SK-N-DZ (cell line): ENCODE measurements around the gene FGGY.
"Not testable (repeated sequence)": the region's sequence is repeated elsewhere in the genome, so short reads cannot be mapped to it uniquely, and the experiment has no call there.

Experiments used
- DNase-seq: peaks from one replicate; pipeline ENCODE4 v3.0.0-alpha.2; 2015; ENCODE audit warnings: low spot score

Gene FGGY

GRCh38 chr1:59285691-59286090, 11.2 kb upstream of the FGGY start:
- DNase-seq = no peak

- DNase-seq = no peak
These were observed 8.8 kb upstream of the FGGY start for GRCh38 chr1:59288046-59288445.

GRCh38 chr1:59289570-59289969, 7.3 kb upstream of the FGGY start:
- no peak for DNase-seq

- peak; percentile 18 for DNase-seq
These were observed 6.5 kb upstream of the FGGY start for GRCh38 chr1:59290193-59290949.

GRCh38 chr1:59291561-59291960, 5.3 kb upstream of the FGGY start:
- DNase-seq = no peak

GRCh38 chr1:59292562-59292961, 4.3 kb upstream of the FGGY start:
- no peak for DNase-seq

- no peak for DNase-seq
These were observed 3.7 kb upstream of the FGGY start for GRCh38 chr1:59293206-59293605.

GRCh38 chr1:59293849-59294248, 3.0 kb upstream of the FGGY start:
- DNase-seq = no peak

- no peak for DNase-seq
These were observed 2.5 kb upstream of the FGGY start for GRCh38 chr1:59294423-59294822.

- no peak for DNase-seq
These were observed 1.3 kb upstream of the FGGY start for GRCh38 chr1:59295618-59296017.

- no peak for DNase-seq
These were observed 1.2 kb downstream of the FGGY start for GRCh38 chr1:59298026-59298583.

GRCh38 chr1:59298710-59299346, 1.9 kb downstream of the FGGY start:
- no peak for DNase-seq

GRCh38 chr1:59299670-59300069, 2.8 kb downstream of the FGGY start:
- not testable (repeated sequence) for DNase-seq

GRCh38 chr1:59302297-59302696, 5.4 kb downstream of the FGGY start:
- DNase-seq = no peak

- DNase-seq = no peak
These were observed 6.0 kb downstream of the FGGY start for GRCh38 chr1:59302871-59303270.

- DNase-seq = no peak
These were observed 8.3 kb downstream of the FGGY start for GRCh38 chr1:59305188-59305587.

GRCh38 chr1:59307591-59307990, 10.7 kb downstream of the FGGY start:
- DNase-seq = no peak

- no peak for DNase-seq
These were observed 11.9 kb downstream of the FGGY start for GRCh38 chr1:59308839-59309238.

GRCh38 chr1:59309392-59309791, 12.5 kb downstream of the FGGY start:
- no peak for DNase-seq

- no peak for DNase-seq
These were observed 13.1 kb downstream of the FGGY start for GRCh38 chr1:59309795-59310548.

GRCh38 chr1:59310549-59311250, 13.8 kb downstream of the FGGY start:
- no peak for DNase-seq
